ENCODE results near the gene ALDOB.
"Not testable (repeated sequence)": the region's sequence is repeated elsewhere in the genome, so short reads cannot be mapped to it uniquely, and the experiment has no call there.

ALDOB gene

DNA sequence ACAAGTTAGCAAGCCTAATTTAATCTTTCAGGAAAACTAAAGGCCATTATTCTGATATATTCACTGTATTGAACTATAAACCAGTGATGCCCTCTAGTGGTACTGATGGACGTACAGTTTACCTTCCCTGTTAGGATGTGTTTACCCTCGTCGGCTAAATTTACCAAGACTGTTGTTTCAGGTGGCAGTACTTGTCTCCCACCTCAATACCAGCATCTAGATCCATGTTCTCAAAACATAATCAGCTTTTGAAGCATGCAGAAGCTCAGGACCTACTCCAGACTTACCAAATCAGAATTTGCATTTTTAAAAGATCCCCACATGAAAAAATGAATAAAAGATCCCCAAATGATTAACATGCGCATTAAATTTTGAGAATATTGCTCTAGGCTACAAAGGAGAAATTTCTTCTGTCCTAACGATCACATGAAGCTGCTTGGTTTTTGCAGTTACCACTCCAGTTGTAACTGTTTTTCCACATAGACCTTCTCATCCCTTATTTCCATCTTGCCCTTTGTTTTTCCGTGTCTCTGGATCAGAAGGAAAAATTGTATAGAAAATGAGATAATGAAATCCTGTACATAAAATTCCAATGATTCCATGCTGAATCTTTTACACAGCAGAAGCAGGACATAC lies 47.6 kb downstream of the ALDOB start:
- Mint-ChIP-seq H3K27ac (ENCODE audit: low read depth) (peak overlapping the region; percentile 73), H3K9me3 (peaks cover 6% of the 10 kb centered on the region), H3K27me3 (no peaks in the 10 kb centered on the region), H3K4me1 (peaks cover 34% of the 10 kb centered on the region), H3K4me3 (no peak overlapping the region), H3K36me3 (ENCODE audit: insufficient read depth) (peaks cover 21% of the 10 kb centered on the region)
- DNase-seq (ENCODE audit: low spot score in 2 of 2): no peak
- ATAC-seq (replicated peaks; ENCODE audit: extremely low read depth, poor library complexity, severe bottlenecking): peak; percentile 71

GRCh38 chr9:101384873-101385536 lies 50.6 kb downstream of the ALDOB start, which contains the start of gene BAAT:
BAAT (minus strand) TSS chr9:101385006; CDS start chr9:101371404, 13,602 bp downstream.
- H3K4me3 Mint-ChIP-seq; ATAC-seq (replicated peaks; ENCODE audit: extremely low read depth, poor library complexity, severe bottlenecking); H3K9me3 Mint-ChIP-seq; H3K36me3 Mint-ChIP-seq (ENCODE audit: insufficient read depth); H3K27me3 Mint-ChIP-seq; DNase-seq (ENCODE audit: low spot score in 2 of 2); H3K27ac Mint-ChIP-seq (ENCODE audit: low read depth); H3K4me1 Mint-ChIP-seq: not testable (repeated sequence)

DNA sequence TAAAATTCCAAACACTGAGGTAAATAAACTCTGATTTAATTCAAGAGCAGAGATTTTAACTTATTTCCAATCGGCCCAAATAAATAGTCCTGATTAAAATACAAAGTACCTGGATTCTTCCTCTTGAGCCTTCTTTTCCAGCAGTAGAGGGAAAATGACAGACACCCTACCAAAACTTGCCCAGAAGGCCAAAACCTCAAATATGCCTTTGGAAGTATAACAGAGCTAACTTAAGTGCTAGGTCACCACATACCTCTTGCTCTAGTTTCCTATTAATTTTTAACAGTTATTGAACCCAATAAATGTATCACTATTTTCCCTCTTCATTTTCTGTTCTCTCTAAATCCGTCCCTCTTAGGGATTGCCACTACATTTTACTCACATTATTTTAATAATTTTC lies 52.2 kb downstream of the ALDOB start:
- H3K4me3 Mint-ChIP-seq: no peak overlapping the region
- ATAC-seq (replicated peaks; ENCODE audit: extremely low read depth, poor library complexity, severe bottlenecking) (no peak), DNase-seq (ENCODE audit: low spot score in 2 of 2) (no peak)
- H3K9me3 Mint-ChIP-seq: peaks cover 6% of the 10 kb centered on the region
- H3K4me1 Mint-ChIP-seq: peaks cover 6% of the 10 kb centered on the region
- H3K36me3 Mint-ChIP-seq (ENCODE audit: insufficient read depth): no peaks in the 10 kb centered on the region
- H3K27me3 Mint-ChIP-seq: peaks cover 8% of the 10 kb centered on the region
- H3K27ac Mint-ChIP-seq (ENCODE audit: low read depth): no peak overlapping the region

GRCh38 chr9:101381833-101382342 lies 53.7 kb downstream of the ALDOB start:
- Mint-ChIP-seq H3K27ac (ENCODE audit: low read depth) (no peak overlapping the region), H3K4me3 (no peak overlapping the region), H3K4me1 (no peaks in the 10 kb centered on the region), H3K9me3 (peaks cover 14% of the 10 kb centered on the region), H3K36me3 (ENCODE audit: insufficient read depth) (no peaks in the 10 kb centered on the region), H3K27me3 (peaks cover 23% of the 10 kb centered on the region)
- DNase-seq (ENCODE audit: low spot score in 2 of 2) (no peak), ATAC-seq (replicated peaks; ENCODE audit: extremely low read depth, poor library complexity, severe bottlenecking) (no peak)

DNA sequence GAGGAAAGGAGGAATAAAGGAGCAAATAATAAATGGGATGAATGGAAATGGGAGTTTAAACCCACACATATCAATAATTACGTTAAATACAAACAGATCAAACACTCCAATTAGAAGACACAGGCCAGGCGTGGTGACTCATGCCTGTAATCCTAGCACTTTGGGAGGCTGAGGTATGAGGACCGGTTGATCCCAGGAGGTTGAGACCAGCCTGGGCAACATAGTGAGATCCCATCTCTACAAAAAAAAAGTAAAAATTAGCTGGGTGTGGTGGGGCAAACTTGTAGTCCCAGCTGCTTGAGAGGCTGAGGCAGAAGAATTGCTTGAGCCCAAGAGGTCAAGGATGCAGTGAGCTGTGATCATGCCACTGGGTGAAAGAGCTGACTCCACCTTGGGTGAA lies 54.5 kb downstream of the ALDOB start:
- peaks cover 30% of the 10 kb centered on the region for H3K27me3 Mint-ChIP-seq
- no peak overlapping the region for H3K27ac Mint-ChIP-seq (ENCODE audit: low read depth)

DNA sequence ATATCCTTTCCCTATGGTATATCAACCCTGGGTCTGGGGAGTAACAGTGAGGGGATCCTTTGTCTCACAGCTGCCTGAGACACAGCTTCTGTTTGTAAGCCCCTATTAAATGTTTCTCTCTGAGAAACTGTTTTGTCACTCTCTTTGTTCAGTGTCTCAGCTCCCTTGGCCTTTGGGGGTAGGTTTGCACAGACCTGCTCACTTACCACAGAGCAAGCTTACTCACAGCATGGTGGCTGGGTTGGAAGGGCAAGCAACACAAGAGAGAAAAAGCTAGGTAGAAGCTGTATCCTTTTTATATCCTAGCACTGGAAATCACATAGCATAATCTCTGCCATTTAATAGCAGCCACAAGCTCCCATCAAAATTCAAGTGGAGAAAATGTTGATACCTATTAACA lies 55.3 kb downstream of the ALDOB start:
- H3K27me3 Mint-ChIP-seq: peaks cover 39% of the 10 kb centered on the region

More for the DNA sequence above, 54.5 kb downstream of the ALDOB start:
- Mint-ChIP-seq H3K4me3 (no peak overlapping the region), H3K9me3 (peaks cover 14% of the 10 kb centered on the region), H3K36me3 (ENCODE audit: insufficient read depth) (no peaks in the 10 kb centered on the region), H3K4me1 (no peaks in the 10 kb centered on the region)
- no peak for DNase-seq (ENCODE audit: low spot score in 2 of 2)
- ATAC-seq (replicated peaks; ENCODE audit: extremely low read depth, poor library complexity, severe bottlenecking): no peak

DNA sequence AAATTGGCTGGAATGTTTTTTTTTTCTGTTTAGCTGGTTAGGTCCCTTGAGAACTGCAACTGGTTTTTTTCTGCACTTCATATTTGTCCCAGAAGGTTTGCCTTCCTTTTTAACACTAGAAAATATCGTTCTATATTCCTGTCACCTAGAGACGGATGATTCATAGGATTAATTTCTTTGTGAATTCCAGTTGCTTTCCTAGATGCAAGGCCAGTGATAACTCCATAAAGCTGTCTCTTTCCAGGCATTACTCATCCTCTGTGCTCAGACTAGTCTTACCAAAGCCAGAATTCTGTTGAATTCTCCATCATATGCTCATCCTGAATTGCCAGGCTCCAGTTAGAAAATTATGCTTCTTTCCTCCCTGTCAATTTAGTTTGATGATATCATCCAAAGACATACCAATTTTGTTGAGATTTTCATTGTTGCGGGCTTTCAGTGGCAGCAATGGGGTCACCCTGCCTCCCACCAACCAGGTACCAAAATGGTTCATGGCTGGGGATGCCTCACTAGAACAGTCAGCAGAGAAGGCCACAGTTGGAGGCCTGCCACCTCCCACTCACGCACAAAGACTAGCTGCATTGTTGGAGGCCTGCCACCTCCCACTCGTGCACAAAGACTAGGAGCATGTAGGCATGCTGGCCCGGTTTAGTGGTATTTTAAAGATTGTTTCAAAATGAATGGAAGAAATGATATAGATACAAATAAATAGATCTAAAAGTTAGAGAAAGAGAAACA lies 59.3 kb downstream of the ALDOB start:
- Mint-ChIP-seq H3K4me3 (no peak overlapping the region), H3K27ac (ENCODE audit: low read depth) (no peak overlapping the region), H3K27me3 (peaks cover 58% of the 10 kb centered on the region), H3K36me3 (ENCODE audit: insufficient read depth) (no peaks in the 10 kb centered on the region), H3K9me3 (peaks cover 8% of the 10 kb centered on the region), H3K4me1 (no peaks in the 10 kb centered on the region)
- DNase-seq (ENCODE audit: low spot score in 2 of 2) (no peak), ATAC-seq (replicated peaks; ENCODE audit: extremely low read depth, poor library complexity, severe bottlenecking) (no peak)

More for the DNA sequence above, 55.3 kb downstream of the ALDOB start:
- H3K36me3 Mint-ChIP-seq (ENCODE audit: insufficient read depth): no peaks in the 10 kb centered on the region
- H3K4me1 Mint-ChIP-seq: no peaks in the 10 kb centered on the region
- no peak for DNase-seq (ENCODE audit: low spot score in 2 of 2)
- peaks cover 14% of the 10 kb centered on the region for H3K9me3 Mint-ChIP-seq
- ATAC-seq (replicated peaks; ENCODE audit: extremely low read depth, poor library complexity, severe bottlenecking): no peak
- H3K27ac Mint-ChIP-seq (ENCODE audit: low read depth): no peak overlapping the region
- no peak overlapping the region for H3K4me3 Mint-ChIP-seq

- Mint-ChIP-seq H3K4me3 (no peak overlapping the region), H3K4me1 (no peaks in the 10 kb centered on the region), H3K36me3 (ENCODE audit: insufficient read depth) (no peaks in the 10 kb centered on the region), H3K9me3 (peaks cover 8% of the 10 kb centered on the region), H3K27me3 (peaks cover 65% of the 10 kb centered on the region), H3K27ac (ENCODE audit: low read depth) (no peak overlapping the region)
- ATAC-seq (replicated peaks; ENCODE audit: extremely low read depth, poor library complexity, severe bottlenecking) (no peak), DNase-seq (ENCODE audit: low spot score in 2 of 2) (no peak)
Observed at GRCh38 chr9:101375546-101375945, 60.0 kb downstream of the ALDOB start.

DNA sequence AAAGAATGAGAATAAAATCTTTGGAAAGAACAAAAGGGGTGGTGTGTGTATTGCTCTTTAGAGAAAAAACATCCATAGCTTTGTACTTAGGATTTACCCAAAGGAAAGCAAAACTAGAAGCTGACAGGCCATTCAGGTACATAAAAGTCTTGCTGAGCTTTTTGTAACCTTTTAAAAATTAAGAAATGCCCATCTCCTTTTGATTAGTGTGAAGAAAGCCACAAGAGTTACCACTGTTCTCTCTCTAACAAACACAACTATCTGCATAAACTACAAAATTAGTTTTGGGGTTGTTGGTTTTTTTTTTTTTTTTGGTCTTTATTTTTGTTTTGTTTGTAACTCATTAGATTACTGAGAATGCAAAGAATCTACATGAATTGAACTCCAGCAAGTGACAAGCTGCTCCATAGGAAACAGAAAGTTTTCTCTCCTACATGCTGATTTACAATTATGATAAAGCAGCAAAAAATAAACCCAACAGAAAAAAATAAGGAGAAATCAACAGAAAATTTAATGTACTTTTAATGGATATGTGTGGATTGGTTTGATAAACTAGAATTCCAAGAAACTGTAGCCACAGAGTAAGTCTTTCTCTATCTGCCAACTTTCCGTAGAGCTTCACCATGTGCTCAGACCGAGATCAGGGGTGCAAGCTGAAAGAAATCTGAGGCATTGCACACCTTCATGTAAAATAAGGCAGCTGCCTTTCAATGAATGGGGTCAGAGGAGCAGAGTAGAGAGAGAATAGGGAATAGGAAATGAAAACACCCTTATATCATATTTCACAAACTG lies 63.1 kb downstream of the ALDOB start:
- Mint-ChIP-seq H3K4me1 (no peaks in the 10 kb centered on the region), H3K27ac (ENCODE audit: low read depth) (no peak overlapping the region), H3K36me3 (ENCODE audit: insufficient read depth) (no peaks in the 10 kb centered on the region), H3K4me3 (no peak overlapping the region), H3K9me3 (peaks cover under 1% of the 10 kb centered on the region), H3K27me3 (peaks cover 59% of the 10 kb centered on the region)
- no peak for ATAC-seq (replicated peaks; ENCODE audit: extremely low read depth, poor library complexity, severe bottlenecking)
- DNase-seq (ENCODE audit: low spot score in 2 of 2): no peak

DNA sequence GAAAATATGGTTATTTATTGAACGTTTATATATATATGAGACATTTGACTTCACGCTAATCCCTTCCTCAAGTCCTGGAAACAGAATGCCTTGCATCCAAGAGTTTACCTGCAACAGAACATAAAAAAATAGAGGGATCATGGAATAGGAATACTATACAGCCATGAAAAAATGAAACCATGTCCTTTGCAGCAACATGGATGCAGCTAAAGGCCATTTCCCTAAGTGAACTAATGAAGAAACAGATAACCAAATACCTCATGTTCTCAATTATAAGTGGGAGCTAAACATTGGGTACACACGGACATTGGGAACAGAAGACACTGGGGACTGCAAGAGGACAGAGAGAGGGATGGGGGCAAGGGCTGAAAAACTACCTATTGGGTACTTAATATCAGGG lies 63.8 kb downstream of the ALDOB start:
- no peak overlapping the region for H3K4me3 Mint-ChIP-seq
- ATAC-seq (replicated peaks; ENCODE audit: extremely low read depth, poor library complexity, severe bottlenecking) (no peak), DNase-seq (ENCODE audit: low spot score in 2 of 2) (no peak)
- no peak overlapping the region for H3K27ac Mint-ChIP-seq (ENCODE audit: low read depth)
- H3K9me3 Mint-ChIP-seq: no peaks in the 10 kb centered on the region
- H3K36me3 Mint-ChIP-seq (ENCODE audit: insufficient read depth): no peaks in the 10 kb centered on the region
- no peaks in the 10 kb centered on the region for H3K4me1 Mint-ChIP-seq
- peaks cover 56% of the 10 kb centered on the region for H3K27me3 Mint-ChIP-seq

Measured in central memory CD8-positive, alpha-beta T cell (primary cell).